Suprapubic skin (tissue), 4 donors: Measurements from ENCODE around the gene NUDT21. TPM values are rescaled to one million over a fixed set of nuclear protein-coding genes. Genes with fewer than 3 reads are reported as not detected.

ENCODE experiments used
- DNase-seq, 2 donors: peaks; one replicate each; pipeline ENCODE4 v3.0.0-alpha.2; 2019; ENCODE audit warnings: low spot score in 2 of 2
- H3K27ac ChIP-seq: fragments of 200-600 bp; sonication (generic); one replicate; pipeline ENCODE4 v1.5.1; 2019
- H3K27me3 ChIP-seq: fragments of 200-600 bp; sonication (generic); one replicate; pipeline ENCODE4 v1.5.1; 2019
- H3K36me3 ChIP-seq: fragments of 200-600 bp; sonication (generic); one replicate; pipeline ENCODE4 v1.5.1; 2019
- H3K4me1 ChIP-seq: fragments of 200-600 bp; sonication (generic); one replicate; pipeline ENCODE4 v1.5.1; 2019
- H3K4me3 ChIP-seq: fragments of 200-600 bp; sonication (generic); one replicate; pipeline ENCODE4 v1.5.1; 2019; ENCODE audit warnings: mild to moderate bottlenecking
- H3K9me3 ChIP-seq: fragments of 200-600 bp; sonication (generic); one replicate; pipeline ENCODE4 v1.5.1; 2019
- EP300 ChIP-seq: sonication (generic); formaldehyde crosslinking; IDR thresholded peaks from one replicate; pipeline ENCODE4 v1.6.1; 2017; ENCODE audit warnings: antibody characterized with exemption
- POLR2A ChIP-seq, 2 donors: fragments of 450-650 bp; IDR thresholded peaks; one replicate each; pipeline ENCODE4 v1.6.1; 2017; ENCODE audit warnings: antibody characterized with exemption in 2 of 2, mild to moderate bottlenecking in 2 of 2, moderate library complexity in 2 of 2
- POLR2AphosphoS5 ChIP-seq, 3 donors: sonication (generic); formaldehyde crosslinking; IDR thresholded peaks; one replicate each; pipeline ENCODE4 v1.6.1; 2017; ENCODE audit warnings: antibody characterized with exemption in 3 of 3
- WGBS: methylation state at CpG from one replicate; pipeline ENCODE4 v1.1.5; 2018; 5-methylcytosine and 5-hydroxymethylcytosine counted together
- total RNA-seq, 4 donors: library from RNA; depleted of rRNA; stranded (reverse); fragments of >200 nt; gene quantifications; one replicate each; pipeline ENCODE4 v1.1.0, GENCODE V29; 2016
- TF ChIP-seq, protein P1 (sequence below), 2 donors: fragments of 200-600 bp in 1 of 2; fragments of 450-650 bp in 1 of 2; sonication (generic) in 1 of 2; IDR thresholded peaks; one replicate each; pipeline ENCODE4 v1.5.1; 2016 to 2019; ENCODE audit warnings: antibody characterized with exemption in 2 of 2, mild to moderate bottlenecking in 1 of 2, moderate library complexity in 1 of 2

Gene NUDT21
- total RNA-seq, 4 donors from 2014 or later: 36.9 to 49.8 (median 39.9) TPM

DNA sequence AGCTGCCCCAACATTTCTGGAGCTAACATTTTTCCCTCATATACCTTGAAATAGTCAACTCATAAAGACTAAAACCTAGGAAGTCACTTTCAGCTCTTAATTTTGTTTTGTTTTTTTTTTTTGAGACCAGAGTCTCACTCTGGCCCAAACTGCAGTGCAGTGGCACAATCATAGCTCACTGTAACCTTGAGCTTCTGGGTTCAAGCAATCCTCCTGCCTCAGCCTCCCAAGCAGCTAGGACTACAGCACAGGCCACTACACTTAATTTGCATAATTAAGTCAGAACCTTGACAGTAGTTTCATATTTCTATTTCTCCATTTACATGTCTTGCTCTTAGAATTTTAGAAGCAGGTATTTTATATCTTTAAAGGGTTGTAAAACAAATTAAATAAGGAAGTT is 30.5 kb downstream of the NUDT21 start:
- peaks cover 37% of the 10 kb centered on the region for H3K4me1 ChIP-seq
- H3K36me3 ChIP-seq: no peaks in the 10 kb centered on the region
- H3K4me3 ChIP-seq: no peak overlapping the region
- TF ChIP-seq POLR2AphosphoS5 (IDR thresholded peaks at IDR 0.05): no peak
- TF ChIP-seq POLR2A (IDR thresholded peaks at IDR 0.05): no peak
- TF ChIP-seq, protein P1, sequence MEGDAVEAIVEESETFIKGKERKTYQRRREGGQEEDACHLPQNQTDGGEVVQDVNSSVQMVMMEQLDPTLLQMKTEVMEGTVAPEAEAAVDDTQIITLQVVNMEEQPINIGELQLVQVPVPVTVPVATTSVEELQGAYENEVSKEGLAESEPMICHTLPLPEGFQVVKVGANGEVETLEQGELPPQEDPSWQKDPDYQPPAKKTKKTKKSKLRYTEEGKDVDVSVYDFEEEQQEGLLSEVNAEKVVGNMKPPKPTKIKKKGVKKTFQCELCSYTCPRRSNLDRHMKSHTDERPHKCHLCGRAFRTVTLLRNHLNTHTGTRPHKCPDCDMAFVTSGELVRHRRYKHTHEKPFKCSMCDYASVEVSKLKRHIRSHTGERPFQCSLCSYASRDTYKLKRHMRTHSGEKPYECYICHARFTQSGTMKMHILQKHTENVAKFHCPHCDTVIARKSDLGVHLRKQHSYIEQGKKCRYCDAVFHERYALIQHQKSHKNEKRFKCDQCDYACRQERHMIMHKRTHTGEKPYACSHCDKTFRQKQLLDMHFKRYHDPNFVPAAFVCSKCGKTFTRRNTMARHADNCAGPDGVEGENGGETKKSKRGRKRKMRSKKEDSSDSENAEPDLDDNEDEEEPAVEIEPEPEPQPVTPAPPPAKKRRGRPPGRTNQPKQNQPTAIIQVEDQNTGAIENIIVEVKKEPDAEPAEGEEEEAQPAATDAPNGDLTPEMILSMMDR (IDR thresholded peaks at IDR 0.05): no peak
- no peak for TF ChIP-seq EP300
- no peaks in the 10 kb centered on the region for H3K27me3 ChIP-seq
- no peak overlapping the region for H3K27ac ChIP-seq
- H3K9me3 ChIP-seq: no peaks in the 10 kb centered on the region
- DNase-seq: no peak

DNA sequence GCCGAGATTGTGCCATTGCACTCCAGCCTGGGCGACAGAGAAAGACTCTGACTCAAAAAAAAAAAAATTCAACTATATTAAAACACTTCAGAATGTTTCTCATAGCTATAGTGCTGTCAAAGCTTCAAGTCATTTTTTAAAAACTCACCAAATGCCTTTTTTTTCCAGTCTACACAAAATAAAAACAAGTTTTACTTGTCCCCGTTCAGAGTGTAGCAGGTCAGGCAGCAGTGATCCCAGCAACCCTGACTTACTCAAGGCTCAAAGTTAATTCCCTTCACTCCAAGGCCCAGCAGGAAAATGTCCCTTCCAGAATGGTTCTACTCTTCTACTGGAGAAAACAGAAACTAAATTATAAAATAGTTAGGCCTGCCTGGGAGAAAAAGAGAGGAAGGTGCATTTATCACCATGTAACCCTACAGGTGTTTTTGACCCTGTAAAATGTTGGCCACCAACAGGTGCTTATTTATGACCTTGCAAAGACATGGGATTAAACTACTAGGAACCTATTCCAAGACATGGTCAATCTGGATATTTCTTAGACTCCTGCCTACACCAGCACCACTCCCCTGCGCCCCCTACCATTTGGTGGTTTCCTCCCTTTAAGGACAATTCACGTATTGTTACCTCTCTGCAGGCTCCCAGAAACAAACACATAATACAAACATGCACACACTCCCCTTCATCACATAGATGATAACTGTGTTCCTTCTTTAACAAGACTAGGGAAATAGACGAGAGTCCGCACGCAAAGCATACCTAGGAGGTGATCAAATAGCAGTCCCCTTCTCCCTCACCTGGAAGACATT is 31.2 kb downstream of the NUDT21 start:
- Histone ChIP-seq H3K4me1 (peaks cover 41% of the 10 kb centered on the region), H3K27ac (no peak overlapping the region)

DNA sequence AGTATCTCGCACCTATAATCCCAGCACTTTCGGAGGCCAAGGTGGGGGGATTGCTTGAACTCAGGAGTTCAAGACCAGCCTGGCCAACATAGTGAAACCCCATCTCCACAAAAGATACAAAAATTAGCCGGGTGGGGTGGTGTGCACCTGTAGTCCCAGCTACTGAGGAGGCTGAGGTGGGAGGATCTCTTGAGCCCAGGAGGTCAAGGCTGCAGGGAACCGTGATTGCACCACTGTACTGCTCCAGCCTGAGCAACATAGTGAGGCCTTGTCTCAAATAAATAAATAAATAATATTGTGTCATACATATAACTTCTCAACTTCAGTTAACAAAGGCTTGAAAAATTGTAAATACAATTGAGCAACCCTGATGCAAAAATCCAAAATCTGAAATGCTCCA is 34.0 kb downstream of the NUDT21 start:
- no peaks in the 10 kb centered on the region for H3K27me3 ChIP-seq
- WGBS: 95% methylated on average over 4 of the region's 4 CpGs
- H3K9me3 ChIP-seq: no peaks in the 10 kb centered on the region
- TF ChIP-seq, protein P1 (IDR thresholded peaks at IDR 0.05): no peak
- no peak for TF ChIP-seq POLR2AphosphoS5 (IDR thresholded peaks at IDR 0.05)
- no peak for TF ChIP-seq POLR2A (IDR thresholded peaks at IDR 0.05)
- no peak for TF ChIP-seq EP300
- no peak overlapping the region for H3K4me3 ChIP-seq
- no peak overlapping the region for H3K27ac ChIP-seq
- peaks cover 17% of the 10 kb centered on the region for H3K4me1 ChIP-seq
- H3K36me3 ChIP-seq: peaks cover 9% of the 10 kb centered on the region
- no peak for DNase-seq

More for the DNA sequence above, 31.2 kb downstream of the NUDT21 start:
- TF ChIP-seq POLR2A (IDR thresholded peaks at IDR 0.05) (no peak), POLR2AphosphoS5 (IDR thresholded peaks at IDR 0.05) (no peak)
- Histone ChIP-seq H3K36me3 (no peaks in the 10 kb centered on the region), H3K4me3 (no peak overlapping the region), H3K9me3 (no peaks in the 10 kb centered on the region), H3K27me3 (no peaks in the 10 kb centered on the region)
- 79% methylated on average over 8 of the region's 8 CpGs for WGBS
- no peak for DNase-seq

DNA sequence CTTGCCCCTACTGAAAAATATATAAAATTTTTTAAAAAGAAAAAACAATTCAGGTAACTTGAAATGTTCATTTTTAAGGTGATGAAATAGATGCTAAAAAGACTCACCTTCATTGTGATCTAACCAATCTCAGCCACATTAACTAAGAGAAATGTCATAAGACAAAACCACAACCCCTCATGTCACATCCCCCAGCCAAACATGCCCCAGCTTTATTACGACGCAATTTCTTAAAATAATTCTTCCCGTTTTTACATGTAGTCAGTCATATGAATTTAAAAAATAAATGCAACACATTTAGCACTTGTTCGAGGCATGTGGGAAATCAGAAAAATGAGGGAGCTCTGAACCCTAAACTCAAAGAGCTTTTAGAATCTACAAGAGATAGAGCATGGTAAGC is 35.3 kb downstream of the NUDT21 start:
- Histone ChIP-seq H3K27ac (no peak overlapping the region), H3K4me3 (no peak overlapping the region), H3K9me3 (no peaks in the 10 kb centered on the region), H3K27me3 (no peaks in the 10 kb centered on the region), H3K36me3 (peaks cover 14% of the 10 kb centered on the region), H3K4me1 (peaks cover 13% of the 10 kb centered on the region)
- no peak for DNase-seq
- TF ChIP-seq POLR2AphosphoS5 (IDR thresholded peaks at IDR 0.05): no peak
- TF ChIP-seq POLR2A (IDR thresholded peaks at IDR 0.05): no peak
- TF ChIP-seq, protein P1 (IDR thresholded peaks at IDR 0.05): no peak
- TF ChIP-seq EP300: no peak
- WGBS: 74% methylated on average over 4 of the region's 4 CpGs

DNA sequence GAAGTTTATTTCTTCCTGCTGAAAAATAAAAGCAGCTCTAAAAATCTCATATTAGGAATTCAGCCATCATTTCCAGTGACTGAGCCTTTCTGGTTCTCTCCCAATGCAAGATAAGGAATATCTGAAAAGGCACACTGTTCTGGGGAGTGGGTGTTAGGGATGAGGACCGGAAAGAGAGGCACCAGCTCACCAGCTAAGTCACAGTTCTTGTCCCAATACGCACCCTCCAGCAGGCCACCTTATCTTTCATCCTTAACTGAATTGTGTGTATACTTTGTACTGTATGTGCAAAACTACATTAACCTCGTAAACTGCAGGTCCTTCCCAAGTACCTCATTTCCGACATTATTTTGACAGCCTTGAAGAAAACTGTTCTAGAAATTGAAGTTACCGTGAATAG is 36.8 kb downstream of the NUDT21 start:
- Histone ChIP-seq H3K27ac (no peak overlapping the region), H3K36me3 (peaks cover 20% of the 10 kb centered on the region), H3K4me3 (no peak overlapping the region), H3K27me3 (no peaks in the 10 kb centered on the region), H3K9me3 (no peaks in the 10 kb centered on the region), H3K4me1 (peaks cover 6% of the 10 kb centered on the region)
- no peak for DNase-seq
- TF ChIP-seq POLR2A (IDR thresholded peaks at IDR 0.05) (no peak), POLR2AphosphoS5 (IDR thresholded peaks at IDR 0.05) (no peak), EP300 (no peak)
- TF ChIP-seq, protein P1 (IDR thresholded peaks at IDR 0.05): no peak
- WGBS: 93% methylated on average over 5 of the region's 5 CpGs
